HG03103 (cell line): ENCODE results near the gene RHOD.

Experiments used
- ATAC-seq: cut with Tn5 transposase; IDR thresholded peaks from one replicate; pipeline ENCODE4 v1.9.1; 2021; ENCODE audit warnings: low read depth; ENCODE audit not compliant: unreplicated experiment

Gene RHOD

DNA sequence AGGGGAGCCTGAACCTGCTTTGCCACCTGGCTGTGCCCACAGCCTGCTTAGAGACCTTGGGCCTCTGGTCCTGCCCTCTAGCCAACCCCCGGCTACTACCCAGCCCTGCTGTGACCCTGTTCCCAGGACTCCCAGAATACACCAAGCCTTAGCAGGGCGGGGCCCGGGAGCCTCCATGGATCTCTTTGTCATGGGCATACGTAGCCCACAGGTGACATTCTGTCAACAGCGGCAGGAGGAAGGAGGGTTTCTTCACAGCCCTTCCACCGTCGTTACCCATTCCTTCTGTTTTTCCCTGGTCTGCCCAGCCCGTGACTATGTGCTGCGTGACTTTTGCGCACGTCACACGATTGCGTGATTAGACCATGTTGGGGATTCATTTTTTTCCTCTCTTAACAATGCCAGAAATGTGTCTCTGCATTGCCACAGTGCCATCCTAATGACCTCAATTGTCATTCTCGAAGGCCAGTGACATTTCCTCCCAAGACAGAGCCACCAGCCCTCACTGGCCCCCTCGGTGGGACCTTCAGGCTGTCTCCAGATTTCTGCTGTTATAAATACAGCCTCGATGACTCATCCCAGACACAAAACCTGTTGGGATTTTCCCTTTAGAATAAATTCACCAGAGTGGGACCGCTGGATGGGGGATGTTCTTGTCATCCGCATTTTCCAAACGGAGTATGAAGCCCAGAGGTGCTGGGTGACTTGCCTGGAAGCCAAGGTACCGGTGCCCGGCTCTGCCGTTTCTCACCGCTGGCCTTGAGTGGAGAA is 24.7 kb upstream of the RHOD start:
- ATAC-seq: no peak

DNA sequence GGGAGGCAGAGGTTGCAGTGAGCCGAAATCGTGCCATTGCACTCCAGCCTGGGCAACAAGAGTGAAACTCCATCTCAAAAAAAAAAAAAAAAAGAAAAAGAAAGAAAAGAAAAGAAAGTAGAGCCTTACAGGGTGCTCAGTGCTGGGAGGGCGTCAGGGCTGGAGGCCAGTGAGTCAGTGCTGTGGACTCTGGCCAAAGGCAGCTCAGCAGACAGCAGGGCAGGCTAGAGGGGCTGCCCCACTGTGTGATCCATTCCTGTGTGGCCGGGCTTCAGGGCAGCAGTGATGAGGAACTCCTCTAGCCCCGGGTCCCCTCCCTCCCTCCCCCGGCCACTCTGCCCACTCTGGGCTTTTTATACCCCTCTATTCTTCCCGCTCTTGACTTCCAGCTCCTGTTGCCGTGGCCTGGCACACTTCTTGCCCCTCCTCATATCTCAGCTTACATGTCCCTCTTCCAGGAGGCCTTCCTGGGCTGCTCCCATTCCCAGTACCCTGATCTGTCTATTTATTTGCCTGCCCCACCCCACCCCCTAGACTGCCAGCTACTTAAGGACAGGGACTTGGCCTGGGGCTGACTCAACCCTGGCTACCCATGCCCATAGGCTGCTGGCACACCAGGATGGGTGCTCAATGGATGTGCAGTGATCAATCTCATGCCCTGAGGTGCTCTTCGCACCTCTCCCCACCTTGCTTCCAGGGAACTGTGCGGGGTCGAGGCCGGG is 23.7 kb upstream of the RHOD start:
- ATAC-seq: no peak

DNA sequence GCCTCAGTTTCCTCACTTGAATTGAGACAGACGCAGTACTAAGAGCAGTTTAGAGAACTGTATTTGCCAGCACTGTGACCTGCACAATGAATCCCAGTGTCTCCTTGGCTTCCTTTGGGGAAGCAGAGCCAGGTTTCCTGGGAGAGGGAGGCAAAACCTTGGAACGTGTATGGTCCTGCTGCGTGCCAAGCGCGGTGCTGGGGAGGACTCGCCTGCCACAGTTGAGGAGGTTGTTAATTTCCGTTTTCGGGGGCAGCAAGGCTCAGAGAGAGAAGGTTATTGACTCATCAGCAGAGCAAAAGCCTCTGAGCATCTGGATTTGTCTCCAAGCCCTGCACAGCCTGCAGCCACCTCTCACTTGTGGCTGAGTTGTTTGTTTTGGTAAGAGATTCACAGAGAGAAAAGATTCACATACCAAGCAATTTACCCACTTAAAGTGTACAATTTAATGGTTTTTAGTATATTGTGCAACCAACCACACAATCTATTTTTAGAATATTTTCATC is 22.9 kb upstream of the RHOD start:
- no peak for ATAC-seq

DNA sequence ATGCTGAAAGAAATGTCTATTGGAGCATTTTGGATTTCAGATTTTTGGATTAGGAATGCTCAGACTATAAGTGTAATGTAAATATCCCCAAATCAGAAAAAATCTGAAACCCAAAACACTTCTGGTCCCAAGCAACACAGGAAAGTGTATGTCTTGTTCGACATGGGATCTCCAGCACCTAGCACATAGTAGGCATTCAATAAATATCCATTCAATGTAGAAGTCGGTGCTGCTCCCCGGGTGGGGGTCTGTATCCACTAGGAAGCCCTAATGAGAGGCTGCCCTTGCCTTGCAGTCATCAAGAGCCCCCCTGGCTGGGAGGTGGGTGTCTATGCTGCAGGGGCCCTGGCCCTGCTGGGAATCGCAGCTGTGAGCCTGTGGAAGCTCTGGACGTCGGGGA is 22.3 kb upstream of the RHOD start:
- ATAC-seq: no peak

DNA sequence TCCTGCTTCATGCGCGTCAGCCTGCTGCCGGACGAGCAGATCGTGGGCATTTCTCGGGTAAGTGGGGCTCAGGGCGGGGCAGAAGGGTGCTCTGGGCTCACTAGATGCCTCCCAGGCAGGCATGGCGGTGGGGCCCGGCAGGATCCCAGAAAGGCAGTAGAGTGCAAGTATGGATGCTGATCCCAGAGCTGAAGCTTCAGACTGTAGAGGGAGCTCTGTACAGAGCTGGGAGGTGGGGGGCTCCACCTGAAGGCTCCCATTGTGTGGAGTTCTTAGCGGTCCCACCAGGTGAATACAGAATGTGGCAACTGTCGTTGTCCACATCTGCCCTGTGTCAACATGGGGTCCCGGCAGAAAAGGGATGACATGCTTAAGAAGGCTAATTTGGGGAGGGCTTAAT is 16.5 kb upstream of the RHOD start:
- ATAC-seq: no peak

DNA sequence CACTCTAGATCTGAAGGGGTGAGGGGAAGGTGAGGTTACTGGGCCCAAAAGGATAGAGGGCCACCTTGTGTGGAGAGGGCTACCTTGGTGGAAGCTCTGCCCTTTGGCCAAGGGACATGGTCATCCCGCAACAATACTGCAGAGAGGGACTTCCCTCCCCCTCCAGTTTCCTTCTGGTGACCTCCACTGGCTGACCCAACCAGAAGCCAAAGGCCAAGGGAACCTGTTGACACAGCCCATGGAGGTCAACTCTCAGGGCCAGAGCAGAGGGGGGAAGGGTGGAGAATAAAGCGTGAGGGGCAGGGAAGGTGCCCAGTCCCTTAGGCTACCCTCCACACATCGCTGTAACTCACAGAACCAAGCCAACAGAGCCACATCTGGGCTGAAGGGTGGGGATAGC is 15.0 kb upstream of the RHOD start:
- ATAC-seq: no peak

DNA sequence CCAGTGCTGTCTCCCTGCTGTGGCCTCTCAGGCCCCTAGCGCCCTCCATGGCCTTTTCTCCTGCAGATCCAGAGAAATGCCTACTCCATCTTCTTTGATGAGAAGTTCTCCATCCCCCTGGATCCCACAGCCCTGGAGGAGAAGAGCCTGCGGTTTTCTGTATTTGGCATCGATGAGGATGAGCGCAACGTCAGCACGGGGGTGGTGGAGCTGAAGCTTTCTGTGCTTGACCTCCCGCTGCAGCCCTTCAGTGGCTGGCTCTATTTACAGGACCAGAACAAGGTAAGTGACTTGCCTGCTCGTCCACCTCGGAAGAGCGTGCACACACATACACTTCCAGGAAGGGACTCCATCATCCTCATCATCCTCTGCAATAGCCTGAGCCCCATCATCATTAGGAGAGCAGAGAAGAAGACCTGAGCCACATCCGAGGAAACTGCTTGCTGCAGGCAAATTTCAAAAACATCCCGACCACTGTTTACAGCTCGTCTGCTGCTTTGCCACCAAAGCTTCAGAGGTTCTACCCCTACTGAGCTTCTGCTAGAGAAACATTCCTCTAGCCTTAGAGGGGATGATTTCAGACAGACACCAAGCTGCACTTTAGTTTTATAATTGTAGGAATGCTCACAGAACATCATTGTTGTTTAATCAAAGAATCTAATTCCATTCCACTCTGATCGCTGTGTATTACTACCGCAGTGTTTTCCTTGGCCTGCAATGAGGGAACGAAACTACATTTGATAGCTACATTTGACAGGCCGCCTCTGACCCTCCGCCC is 12.9 kb upstream of the RHOD start:
- ATAC-seq: no peak

DNA sequence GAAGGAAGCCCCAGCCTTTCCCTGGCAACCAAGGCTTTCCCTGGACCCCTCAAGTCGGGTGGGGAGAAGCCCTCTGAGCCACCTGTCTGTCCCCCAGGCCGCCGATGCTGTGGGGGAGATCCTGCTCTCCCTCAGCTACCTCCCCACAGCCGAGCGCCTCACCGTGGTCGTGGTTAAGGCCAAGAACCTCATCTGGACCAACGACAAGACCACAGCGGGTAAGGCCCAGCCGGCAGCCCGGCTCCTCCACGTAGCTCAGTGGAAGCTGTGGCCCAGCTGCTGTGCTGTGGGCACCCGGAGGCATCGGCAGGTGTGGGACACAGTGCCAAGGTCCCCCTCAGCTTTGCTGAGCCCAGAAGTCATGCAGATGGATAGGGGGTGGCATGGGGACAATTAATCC is 12.2 kb upstream of the RHOD start:
- no peak for ATAC-seq

DNA sequence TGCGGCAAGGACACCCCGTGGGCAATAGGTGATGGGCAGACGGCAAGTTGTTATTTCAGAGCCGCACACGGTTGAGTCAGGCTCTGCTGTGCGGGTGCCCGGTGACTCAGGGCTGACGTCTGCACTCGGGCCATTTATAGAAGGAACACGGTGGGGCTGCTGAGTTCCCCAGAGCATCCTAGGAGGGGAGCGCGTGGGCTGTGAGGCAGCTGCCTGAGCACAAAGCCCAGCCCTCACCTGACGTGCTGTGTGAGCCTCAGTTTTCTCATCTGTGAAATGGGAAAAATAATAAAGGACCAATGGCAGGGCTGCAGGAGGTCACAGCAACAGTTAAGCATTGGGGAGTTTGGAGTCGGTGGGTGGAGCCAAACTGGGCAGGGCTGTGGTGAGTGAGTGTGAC is 11.3 kb upstream of the RHOD start:
- no peak for ATAC-seq

DNA sequence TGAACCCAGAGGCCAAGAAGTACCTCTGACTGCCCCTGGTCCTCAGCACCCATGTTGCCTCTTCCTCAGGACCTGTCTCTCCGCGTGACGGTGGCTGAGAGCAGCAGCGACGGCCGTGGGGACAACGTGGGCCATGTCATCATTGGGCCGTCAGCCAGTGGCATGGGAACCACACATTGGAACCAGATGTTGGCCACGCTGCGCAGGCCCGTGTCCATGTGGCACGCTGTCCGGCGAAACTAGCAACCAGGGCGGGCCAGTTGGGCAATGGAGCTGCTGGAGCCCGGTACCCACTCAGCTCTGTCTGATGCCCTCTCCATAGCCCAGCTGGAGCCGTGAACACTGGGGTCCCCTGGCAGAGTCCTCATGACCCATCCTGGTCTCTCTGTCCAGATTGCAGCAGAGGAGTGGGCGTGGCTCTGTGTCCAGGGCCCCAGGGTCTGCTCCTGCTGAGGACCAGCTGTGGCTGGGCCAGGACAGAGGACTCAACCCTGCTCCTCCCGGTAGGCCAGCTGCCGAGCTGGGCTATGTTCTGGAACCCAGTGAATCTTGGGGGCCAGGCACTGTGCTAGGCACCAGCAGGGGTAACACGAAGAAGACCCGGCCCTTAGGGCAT is 8.0 kb upstream of the RHOD start:
- no peak for ATAC-seq

DNA sequence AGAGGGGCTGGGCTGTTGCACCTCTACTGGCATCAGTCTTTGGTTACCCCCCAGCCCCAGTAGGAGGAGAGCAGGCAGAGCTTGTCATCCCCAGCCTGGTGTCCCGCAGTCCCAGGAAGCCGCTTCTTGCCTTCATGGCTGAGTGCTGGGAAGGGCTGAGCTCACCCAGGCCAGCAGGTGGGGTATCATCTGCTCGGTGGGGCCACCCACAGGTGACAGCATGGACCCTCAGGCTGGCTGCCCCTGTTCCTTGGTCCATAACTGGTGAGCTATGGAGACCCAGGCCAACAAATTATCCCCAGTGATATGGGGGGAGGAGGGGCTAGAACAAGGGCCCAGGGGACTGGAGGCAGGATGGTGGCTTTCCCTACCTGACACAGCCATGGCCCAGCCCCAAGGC is 6.5 kb upstream of the RHOD start:
- no peak for ATAC-seq

DNA sequence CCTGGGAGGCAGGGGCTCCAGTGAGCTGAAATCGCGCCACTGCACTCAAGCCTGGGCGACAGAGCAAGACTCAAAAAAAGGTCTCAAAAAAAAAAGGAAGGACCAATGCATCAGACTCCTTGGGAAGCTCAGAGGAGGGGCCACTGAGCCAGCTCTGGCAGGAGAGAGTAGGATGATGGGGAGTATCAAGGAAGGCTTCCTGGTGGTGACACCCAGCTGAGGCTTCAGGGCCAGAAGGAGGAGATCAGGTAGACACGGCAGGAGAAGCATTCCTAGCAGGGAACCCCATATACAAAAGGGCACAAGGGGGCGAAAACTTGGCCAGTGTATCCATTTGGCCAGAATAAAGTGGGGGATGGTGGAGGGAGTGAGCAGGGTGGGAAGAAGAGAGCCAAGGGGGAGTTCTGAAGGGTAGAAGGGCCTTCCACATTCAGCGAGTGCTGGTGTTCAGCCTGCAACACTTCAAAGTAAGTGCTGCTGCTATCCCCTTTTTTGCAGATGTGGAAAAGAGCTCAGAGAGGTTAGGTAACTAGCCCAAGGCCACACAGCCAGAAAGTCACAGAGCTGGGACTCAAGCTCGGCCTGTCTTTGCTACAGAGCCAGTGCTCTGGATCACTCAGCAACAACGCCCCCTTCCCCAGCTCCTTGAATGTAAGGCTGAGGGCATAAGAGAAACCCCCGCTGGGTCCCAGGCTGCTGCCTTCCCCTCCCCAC is 5.3 kb upstream of the RHOD start:
- no peak for ATAC-seq

DNA sequence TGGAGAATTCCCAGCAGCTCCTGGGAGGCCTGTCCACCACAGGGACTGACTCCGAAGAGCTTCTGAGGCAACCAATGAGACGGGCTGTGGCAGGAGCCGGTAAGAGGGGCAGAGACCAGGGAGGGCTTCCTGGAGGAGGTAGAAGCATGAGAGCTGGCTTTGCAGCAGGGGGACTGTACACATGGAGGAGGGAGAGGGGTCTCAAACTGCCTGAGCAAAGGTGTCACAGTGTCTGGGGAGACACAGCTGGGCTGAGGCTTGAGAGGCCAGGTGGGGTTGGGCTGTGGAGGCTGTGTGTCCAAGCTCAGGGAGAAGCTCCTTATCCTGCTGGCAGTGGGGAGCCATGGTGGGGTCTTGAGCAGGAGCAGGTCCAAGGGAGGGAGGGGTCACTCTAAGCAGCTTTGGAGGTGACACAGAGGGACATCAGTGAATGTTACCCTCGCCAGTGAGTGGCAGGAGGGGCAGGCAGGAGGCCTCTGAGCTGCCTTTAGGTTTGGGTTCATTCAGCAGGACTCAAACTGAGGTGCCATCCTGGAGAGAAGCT is 4.6 kb upstream of the RHOD start:
- no peak for ATAC-seq

DNA sequence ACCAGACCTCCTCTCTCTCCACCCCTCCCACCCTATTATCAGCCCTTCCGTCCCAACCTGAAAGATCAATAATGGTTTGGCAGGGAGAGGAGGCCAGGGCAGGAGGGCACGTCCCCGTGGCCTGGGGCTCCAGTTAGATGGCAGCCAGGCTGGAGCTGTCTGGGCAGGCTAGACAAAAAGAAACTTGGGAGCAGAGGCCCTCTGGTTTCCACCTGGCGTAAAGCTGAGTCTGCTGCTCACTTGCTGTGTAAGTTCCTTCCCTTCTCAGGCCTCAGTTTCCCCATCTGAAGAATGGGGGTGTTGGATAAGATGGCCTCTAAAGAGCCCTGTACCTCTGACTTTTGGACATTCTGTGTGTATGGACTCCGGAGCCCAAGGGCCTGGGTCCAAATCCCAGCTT is 3.8 kb upstream of the RHOD start:
- ATAC-seq: no peak

DNA sequence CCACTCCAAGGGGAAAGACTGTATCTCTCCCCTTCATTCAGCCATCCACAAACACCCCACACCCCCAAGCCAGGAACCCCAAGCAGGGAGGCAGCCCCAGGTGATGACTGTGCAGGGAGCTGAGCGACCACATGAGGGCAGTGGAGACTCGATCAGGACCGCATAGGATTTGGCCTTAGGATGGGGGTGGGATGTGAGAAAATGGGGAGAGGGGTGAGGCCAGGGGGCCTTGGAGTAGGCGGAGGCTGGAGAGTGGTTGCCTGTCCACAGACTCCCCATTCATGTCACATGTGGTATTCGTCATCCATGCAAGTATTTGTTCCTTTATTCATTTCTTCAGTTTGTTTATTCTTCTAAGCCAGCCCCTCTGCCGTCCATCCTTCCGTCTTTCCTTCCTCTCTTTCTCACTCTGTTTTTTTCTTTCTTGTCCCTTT is 2.7 kb upstream of the RHOD start:
- ATAC-seq: no peak

DNA sequence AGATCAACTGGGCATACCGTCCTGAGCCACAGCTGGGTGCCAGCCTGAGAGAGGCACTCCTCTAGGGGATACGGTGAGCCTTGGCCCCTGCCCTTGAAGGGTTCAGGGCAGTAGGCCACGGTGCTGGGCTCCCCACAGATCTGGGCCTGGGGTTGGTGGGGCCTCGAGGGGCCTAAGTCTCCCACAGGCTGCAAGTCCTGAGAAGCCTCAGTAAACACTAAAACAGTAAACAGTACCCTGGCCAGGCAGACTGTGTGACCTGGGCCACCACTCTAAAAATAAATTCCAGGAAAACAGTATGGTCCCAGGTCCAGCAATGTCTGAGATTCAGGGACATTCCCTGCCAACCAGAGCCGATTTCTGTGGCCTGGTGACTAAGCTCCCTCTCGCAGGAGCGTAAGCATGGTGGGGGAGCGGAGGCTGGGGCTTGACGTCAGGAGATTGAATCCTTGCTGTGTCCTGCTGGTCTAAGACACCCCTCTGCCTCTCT is 2.3 kb upstream of the RHOD start:
- ATAC-seq: no peak

DNA sequence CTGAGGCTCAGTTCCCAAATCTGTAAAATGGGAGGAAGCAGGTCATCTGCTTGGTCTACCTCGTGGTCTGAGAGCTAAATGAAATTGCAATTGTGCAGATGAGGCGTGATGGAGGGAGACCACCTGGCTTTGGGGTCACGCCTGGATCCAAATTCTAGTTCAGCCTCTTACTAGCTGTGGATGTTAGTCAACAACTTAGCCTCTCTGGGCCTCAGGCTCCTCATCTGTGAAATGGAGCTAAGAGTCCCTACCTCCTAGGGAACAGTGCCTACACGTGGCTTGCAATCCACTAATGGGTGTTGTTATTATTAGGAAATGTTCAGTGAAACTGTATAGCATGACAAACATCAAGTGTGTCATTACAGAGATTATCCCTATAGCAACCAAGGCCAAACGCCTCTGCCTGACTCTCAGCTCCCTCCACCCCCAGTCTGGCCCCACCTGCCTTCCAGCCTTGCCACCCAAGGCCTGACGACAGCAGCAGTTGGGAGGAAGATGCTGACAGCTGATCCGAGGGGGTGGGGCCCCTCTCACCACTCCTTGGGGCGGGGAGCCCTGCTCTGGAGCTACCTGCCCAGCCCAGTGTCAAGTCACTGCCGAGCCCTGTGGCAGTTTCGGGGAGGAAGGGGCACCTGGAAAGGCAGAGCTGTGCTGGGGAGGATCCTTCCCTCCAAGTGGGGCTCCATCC is 1.7 kb upstream of the RHOD start:
- ATAC-seq: no peak

DNA sequence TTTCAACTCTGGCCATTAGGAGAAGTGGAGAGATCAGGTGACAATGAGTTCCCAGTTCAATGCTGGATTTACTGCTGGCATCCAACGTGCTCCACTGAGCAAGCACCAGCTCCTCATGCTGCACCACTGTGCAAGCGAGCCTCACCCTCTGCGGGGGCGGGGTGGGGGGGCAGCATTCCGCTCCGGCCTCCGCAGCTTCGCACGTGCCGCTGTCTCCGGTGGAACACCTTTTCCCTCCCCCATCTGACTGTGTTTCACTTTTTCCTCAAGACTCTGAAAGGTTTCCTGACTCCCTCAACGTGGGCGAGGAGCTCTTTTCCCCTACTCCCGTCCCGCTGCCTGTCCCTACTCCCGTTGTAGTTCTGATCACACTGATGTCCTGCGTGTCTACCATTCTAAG is 835 bp upstream of the RHOD start:
- no peak for ATAC-seq

DNA sequence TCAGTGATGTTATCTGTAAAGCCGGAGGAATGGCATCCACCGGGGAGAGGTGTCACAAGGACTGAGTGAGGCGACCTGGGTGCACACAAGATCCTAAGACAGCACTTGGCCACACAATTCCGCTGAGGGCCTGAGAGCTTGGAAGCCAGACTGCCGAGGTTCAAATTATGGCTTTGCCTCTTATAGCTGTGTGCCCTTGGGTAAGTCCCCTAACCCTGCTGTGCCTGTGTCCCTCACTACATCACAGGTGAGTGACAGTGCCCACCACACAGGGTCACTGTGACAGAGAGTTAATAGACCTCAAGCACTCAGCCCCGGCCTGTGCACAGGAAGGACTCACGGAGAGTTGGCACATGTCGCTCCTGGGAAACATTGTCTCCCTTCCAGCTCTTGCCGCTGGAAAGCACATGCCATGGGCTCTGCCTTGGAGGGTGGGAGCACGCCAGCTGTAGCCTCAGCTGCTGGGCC is 592 bp downstream of the RHOD start:
- ATAC-seq: no peak
